Lower lobe of right lung (tissue), 2 donors: ENCODE measurements around the gene GRM5. TPM values are rescaled to one million over a fixed set of nuclear protein-coding genes. Genes with fewer than 3 reads are reported as not detected.

Experiments used
- ATAC-seq, 2 donors: fragments of 200-7000 bp; cut with Tn5 transposase; one replicate each; pipeline ENCODE4 v1.9.1; 2020 to 2022; ENCODE audit warnings: mild to moderate bottlenecking in 2 of 2, moderate library complexity in 2 of 2
- DNase-seq: peaks from one replicate; pipeline ENCODE4 v3.0.0-alpha.2; 2020
- H3K27ac ChIP-seq: fragments of 200-600 bp; one replicate; pipeline ENCODE4 v1.8.0; 2022
- H3K27me3 ChIP-seq: fragments of 200-600 bp; one replicate; pipeline ENCODE4 v1.8.0; 2022; ENCODE audit warnings: low read depth
- H3K36me3 ChIP-seq: fragments of 200-600 bp; one replicate; pipeline ENCODE4 v1.8.0; 2022; ENCODE audit warnings: mild to moderate bottlenecking
- H3K4me1 ChIP-seq: fragments of 200-600 bp; one replicate; pipeline ENCODE4 v1.8.0; 2022
- H3K4me3 ChIP-seq: fragments of 200-600 bp; one replicate; pipeline ENCODE4 v1.8.0; 2022; ENCODE audit warnings: mild to moderate bottlenecking
- H3K9me3 ChIP-seq: fragments of 200-600 bp; one replicate; pipeline ENCODE4 v1.8.0; 2022
- intact Hi-C: fragments of 100-400 bp; cut with DNase I; formaldehyde crosslinking; loops from one replicate; pipeline ENCODE4 v1.11.0; 2022
- total RNA-seq: library from RNA; stranded (reverse); fragmentation: NEBNext Ultra II Directional; extraction: Animal tissue kit (Norgen Biotek cat#: 25700); gene quantifications from one replicate; pipeline ENCODE4 v1.2.1, GENCODE V29; 2021
- TF ChIP-seq, protein P1 (sequence below): fragments of 200-600 bp; IDR thresholded peaks from one replicate; pipeline ENCODE4 v1.8.0; 2022; ENCODE audit warnings: antibody characterized with exemption, mild to moderate bottlenecking
- donor health status: DM: no; HTN: yes; CAD: no; lungs with severe emphysema.

The GRM5 gene
- total RNA-seq, 1 donor from 2014 or later: 0.21 TPM

DNA sequence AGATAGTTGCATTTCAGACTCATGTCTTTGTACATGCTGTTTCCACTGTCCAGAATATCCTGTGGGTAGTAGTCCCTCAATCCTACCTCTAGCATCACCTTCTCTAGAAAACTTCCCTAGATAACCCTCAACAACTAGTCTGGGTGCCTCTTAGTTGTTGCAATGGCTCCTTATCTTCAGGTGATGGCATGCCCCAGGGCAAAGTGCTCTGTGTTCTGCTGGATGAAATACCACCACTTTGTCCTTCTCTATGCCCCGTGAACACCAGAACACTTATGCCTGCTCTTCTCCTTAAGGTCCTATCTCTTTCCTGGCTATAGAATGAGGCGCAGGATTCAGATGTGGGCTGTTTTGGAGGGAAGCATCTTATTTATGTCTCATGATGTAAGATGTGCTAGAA is 569.9 kb downstream of the GRM5 start:
- Histone ChIP-seq H3K27me3 (no peaks in the 10 kb centered on the region), H3K27ac (no peak overlapping the region), H3K9me3 (no peaks in the 10 kb centered on the region), H3K4me3 (no peak overlapping the region), H3K4me1 (no peaks in the 10 kb centered on the region), H3K36me3 (no peaks in the 10 kb centered on the region)
- TF ChIP-seq, protein P1, sequence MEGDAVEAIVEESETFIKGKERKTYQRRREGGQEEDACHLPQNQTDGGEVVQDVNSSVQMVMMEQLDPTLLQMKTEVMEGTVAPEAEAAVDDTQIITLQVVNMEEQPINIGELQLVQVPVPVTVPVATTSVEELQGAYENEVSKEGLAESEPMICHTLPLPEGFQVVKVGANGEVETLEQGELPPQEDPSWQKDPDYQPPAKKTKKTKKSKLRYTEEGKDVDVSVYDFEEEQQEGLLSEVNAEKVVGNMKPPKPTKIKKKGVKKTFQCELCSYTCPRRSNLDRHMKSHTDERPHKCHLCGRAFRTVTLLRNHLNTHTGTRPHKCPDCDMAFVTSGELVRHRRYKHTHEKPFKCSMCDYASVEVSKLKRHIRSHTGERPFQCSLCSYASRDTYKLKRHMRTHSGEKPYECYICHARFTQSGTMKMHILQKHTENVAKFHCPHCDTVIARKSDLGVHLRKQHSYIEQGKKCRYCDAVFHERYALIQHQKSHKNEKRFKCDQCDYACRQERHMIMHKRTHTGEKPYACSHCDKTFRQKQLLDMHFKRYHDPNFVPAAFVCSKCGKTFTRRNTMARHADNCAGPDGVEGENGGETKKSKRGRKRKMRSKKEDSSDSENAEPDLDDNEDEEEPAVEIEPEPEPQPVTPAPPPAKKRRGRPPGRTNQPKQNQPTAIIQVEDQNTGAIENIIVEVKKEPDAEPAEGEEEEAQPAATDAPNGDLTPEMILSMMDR: no peak
- DNase-seq: no peak
- intact Hi-C loops: no loop called here
- no peak for ATAC-seq

GRCh38 chr11:88494848-88495247 is 570.9 kb downstream of the GRM5 start:
- TF ChIP-seq, protein P1: no peak
- H3K9me3 ChIP-seq: no peaks in the 10 kb centered on the region
- H3K4me3 ChIP-seq: no peak overlapping the region
- intact Hi-C loops: no loop called here
- no peak overlapping the region for H3K27ac ChIP-seq
- H3K27me3 ChIP-seq: no peaks in the 10 kb centered on the region
- DNase-seq: no peak
- no peaks in the 10 kb centered on the region for H3K4me1 ChIP-seq
- H3K36me3 ChIP-seq: no peaks in the 10 kb centered on the region
- no peak for ATAC-seq

GRCh38 chr11:88491674-88492073 is 574.1 kb downstream of the GRM5 start:
- Histone ChIP-seq H3K4me3 (no peak overlapping the region), H3K36me3 (no peaks in the 10 kb centered on the region), H3K27ac (no peak overlapping the region), H3K9me3 (no peaks in the 10 kb centered on the region), H3K27me3 (no peaks in the 10 kb centered on the region), H3K4me1 (no peaks in the 10 kb centered on the region)
- ATAC-seq (no peak), DNase-seq (no peak)
- TF ChIP-seq, protein P1: no peak
- intact Hi-C loops: no loop called here

GRCh38 chr11:88489030-88489429 is 576.8 kb downstream of the GRM5 start:
- TF ChIP-seq, protein P1: no peak
- ATAC-seq (no peak), DNase-seq (no peak)
- Histone ChIP-seq H3K4me3 (no peak overlapping the region), H3K36me3 (no peaks in the 10 kb centered on the region), H3K27ac (no peak overlapping the region), H3K27me3 (no peaks in the 10 kb centered on the region), H3K9me3 (no peaks in the 10 kb centered on the region), H3K4me1 (no peaks in the 10 kb centered on the region)
- intact Hi-C loops: no loop called here

DNA sequence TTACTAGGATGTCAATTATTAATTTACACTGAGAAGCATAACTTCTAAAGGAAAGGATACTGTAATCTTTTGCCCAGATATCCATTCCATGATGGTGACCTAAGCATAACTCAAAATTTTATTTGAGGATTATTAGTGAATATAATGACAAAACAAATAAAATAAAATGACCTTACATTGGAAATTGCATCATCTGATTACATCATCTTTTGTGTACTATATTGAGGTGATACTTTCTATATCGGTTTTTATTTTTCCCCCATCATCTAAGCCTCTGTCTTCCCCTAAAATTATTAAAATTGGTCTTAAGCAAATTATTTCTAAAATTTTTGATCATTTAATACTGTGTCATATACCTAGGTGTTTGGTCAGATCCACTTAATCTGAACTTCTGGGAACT is 578.1 kb downstream of the GRM5 start:
- Histone ChIP-seq H3K27ac (no peak overlapping the region), H3K9me3 (no peaks in the 10 kb centered on the region), H3K36me3 (no peaks in the 10 kb centered on the region), H3K27me3 (no peaks in the 10 kb centered on the region), H3K4me3 (no peak overlapping the region), H3K4me1 (no peaks in the 10 kb centered on the region)
- no peak for ATAC-seq
- TF ChIP-seq, protein P1: no peak
- no peak for DNase-seq
- intact Hi-C loops: no loop called here
